ENCODE results near the gene HECTD2.
"Not testable (repeated sequence)": the region's sequence is repeated elsewhere in the genome, so short reads cannot be mapped to it uniquely, and the experiment has no call there.

Gene HECTD2

DNA sequence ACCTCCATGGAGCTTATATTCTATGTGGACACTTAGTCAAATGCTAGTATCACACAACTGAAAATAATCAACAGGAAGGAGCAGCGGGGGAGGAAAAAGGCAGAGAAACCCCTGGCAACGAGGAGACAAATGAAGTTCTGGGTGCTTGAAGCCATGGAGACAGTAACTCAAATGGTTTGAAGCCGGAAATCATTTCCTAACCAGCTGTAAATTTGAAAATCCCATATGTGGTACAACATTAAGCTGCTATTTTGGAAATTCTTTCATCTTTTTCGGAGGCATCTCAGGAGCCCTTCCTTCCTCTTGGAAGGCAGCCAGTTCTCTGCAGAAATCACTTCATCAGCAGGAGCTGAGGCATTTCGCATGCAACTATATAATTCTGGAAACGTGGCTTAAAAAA, 131.3 kb downstream of the HECTD2 start:
- DNase-seq: no peak

DNA sequence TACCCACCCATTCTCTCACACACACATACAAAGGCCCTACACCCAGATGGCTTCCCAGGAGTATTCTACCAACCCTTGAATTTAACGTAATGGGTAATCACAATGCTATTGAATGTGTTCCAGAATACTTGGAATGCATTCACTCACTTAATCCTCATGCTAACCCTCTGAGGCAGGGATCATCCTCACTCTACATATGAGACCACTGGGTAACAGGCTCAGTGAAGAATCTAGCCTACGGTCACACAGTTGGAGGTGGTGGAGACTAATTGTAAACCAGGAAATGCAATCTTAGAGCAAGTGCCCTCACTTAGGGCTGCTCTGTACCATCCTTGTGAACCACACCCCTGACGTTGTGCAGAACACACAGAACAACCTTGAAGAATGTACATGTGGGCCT, 135.2 kb downstream of the HECTD2 start:
- DNase-seq: no peak

DNA sequence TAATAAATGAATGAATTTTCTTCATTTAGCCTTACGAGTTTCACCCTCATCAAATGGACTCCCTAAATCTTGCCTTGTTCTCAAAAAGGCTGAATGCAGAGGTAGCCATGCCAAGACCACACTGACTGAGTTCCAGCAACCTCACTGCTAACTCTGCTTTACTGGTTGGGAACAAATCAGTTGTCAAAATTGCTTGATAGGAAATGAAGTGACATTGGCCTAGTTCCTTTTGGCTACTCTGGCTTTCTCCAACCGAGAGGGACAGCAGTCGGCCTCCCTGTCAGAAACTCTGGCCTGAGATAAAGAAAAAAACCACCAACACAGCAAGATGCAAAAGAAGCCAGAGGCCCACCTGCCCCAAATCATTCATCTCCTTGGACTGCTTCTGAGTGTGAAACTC, 135.7 kb downstream of the HECTD2 start:
- no peak for DNase-seq

DNA sequence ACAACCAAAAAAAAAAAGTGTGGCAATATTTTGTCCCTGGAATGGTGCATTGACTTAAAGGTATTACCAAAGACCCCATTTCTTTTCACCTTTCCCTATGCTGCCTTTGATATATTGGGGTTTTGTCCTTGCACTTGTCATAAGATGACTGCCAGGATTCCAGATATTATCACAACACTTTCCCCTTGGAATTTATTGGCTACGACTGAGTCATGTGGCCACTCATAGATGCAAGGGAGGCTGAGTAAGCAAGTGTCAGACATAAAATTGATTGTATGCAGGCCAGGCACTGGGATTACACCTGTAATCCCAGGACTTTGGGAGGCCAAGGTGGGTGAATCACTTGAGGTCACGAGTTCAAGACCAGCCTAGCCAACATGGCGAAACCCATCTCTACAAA, 139.1 kb downstream of the HECTD2 start:
- DNase-seq: no peak

DNA sequence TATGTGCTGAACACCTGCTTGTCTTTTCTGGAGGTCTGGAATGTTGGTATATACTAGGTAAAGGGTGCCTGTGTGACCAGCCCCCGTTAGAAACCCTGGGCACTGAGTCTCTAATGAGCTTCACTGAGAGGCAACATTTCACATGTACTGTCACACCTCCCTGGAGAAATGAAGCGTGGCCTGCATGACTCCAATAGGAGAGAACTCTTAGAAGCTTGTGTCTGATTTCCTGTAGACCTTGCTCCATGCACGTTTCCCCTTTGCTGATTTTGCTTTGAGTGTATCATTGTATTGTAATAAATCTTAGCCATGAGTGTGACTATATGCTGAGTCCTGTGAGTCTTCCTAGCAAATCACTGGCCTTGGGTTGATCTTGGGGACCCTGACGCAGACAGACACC, 139.9 kb downstream of the HECTD2 start:
- no peak for DNase-seq

DNA sequence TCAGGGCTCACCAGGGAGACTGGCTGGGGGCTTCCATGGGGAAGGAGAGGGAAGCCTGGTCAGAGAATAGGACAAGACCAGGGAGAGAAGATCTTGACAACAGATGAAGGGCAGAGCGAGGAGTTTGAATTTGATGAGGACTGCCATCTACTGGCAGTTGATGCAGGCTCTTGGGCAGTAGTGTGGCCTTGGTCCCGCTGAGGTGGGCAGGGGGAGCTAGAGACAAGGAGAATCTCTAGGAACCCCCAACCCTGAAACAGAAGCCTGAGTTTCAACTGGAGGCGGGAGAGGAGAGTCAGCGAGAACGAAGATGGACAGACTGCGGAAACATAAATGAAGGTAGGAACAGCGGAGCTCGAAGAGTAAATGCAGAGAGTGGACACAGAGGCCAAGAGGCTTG, 141.7 kb downstream of the HECTD2 start:
- DNase-seq: no peak

DNA sequence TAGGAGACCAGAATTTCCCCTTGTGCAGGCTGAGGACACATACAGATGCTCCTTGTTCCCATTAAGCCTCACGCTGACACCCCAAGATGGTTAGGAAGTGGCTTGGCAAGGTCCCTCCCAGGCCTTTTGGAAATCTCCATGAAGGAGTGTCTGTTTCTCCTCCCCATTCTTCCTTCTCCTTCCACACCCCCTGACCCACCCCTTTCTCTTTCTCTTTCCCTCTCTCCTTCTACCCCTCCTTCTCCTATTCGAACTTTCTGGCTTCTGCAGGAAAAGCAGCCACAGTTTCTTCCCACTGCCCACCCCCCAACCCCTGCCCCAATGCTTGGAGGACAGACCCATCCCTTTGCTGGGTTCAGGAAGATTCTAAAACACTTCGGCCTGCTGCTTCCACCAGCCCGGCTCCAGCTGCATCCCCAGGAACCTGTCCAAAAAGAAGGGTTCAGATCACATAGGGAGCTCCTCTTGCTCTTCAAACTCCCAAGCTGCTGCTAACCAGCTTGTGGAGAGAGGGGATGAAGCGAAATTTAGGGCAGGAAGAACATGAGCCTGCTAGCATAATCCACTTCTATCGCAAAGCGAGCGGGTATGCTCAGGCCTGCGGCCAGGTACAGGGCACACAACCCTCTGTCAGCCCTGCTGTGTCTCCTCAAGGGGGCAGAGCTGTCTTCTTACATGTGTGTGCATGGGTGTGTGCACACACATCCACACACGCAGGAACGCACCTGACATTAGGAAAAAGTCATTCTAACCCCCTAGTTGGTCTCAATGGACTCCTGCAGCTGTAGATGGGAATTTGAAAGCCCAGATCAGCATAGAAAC, 142.3 kb downstream of the HECTD2 start:
- no peak for DNase-seq

DNA sequence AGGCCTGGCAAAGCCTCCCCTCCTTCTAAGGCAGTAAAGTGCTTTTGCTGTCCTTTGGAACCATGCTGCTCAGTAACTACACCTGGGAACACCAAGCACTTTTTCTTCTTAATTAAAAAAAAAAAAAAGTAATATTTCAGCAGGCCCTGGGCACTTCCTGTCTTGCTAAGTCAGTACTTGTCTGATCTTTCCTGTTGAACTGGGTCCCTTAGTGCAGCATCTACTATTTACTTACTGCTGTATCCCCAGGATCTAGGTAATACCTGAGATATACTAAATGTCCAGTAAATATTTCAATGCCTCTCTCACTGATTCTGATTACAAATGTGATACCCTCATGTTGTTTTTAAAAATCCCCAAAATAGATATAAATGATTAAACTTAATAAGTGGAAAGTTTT, 145.3 kb downstream of the HECTD2 start:
- no peak for DNase-seq

DNA sequence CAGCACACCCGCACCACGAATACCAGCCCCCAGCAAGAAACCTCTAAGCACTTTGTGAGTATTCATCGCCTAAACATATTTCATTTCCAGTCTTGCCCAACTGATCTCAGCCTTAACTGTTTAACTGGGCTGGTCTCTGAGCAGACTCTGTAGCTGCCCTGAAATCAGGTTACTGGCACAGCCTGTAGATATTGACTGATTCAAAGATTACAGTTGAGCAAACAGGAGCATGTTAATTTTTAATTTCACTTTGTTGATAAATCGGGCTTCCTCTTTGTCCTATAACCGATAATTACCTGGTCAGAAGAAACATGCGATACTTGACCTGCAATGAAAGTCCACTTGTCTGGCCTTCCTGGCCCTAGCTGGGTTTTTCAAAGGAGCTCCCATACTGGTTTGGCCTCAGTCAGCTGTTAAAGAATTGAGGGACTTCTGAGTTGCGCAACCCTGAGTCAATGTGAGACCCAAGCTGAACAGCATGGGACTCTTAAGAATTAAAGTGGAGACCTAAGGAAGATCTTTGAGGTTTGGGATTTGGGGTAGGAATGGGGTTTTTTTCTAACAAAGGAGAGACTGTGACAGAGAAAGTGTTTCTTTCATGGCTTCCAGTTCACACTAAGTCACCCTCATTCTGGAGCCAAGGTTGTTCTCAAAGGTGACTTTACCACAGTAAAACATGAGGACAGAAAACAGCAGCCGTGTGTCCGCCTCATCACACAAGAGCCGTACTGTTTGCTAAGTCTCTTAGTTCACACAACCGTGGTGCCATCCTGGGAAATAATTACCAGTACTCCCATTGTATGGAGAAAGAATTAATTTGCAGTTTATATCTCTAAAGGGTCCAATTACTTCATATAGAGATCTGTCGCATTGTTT, 146.8 kb downstream of the HECTD2 start:
- no peak for DNase-seq

DNA sequence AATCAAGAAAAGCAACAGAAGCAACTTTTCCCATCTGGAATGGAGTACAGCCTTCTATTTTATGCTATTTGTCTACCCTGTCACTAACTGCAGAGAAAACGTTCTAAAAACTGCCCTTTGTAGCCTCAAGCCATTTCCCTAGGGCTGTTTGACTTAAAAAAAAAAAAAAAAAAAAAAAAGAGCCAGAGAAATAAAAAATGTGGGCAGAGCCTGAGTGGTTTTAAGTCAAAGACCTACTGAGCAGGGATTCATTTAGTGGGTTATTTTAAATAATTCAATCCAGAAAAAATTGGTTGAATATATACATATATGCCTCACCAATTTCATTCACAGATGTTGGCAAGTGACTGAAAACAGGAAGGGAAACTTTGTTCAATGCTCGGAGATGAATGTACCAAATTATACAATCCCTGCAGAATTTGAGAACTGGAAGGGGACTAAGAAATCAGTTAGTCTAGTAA, 147.5 kb downstream of the HECTD2 start:
- no peak for DNase-seq

DNA sequence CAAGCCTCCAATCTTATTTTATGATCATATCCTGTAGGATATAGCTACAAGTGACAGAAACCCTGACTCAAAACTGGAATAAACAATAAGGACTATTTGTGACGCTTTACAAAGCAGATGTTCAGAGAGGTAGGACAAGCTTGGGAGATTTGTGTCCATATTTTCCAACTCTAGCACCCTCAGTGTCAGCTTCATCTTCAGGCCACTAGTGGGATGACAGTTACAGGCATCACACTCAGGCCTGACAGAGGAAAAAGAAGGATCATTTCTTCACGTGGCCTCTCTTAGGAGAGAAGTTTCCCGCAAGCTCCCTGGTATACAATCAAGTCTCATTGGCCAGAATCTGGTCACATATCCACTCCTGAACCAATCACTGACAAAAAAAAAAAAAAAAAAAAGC, 148.3 kb downstream of the HECTD2 start:
- no peak for DNase-seq

DNA sequence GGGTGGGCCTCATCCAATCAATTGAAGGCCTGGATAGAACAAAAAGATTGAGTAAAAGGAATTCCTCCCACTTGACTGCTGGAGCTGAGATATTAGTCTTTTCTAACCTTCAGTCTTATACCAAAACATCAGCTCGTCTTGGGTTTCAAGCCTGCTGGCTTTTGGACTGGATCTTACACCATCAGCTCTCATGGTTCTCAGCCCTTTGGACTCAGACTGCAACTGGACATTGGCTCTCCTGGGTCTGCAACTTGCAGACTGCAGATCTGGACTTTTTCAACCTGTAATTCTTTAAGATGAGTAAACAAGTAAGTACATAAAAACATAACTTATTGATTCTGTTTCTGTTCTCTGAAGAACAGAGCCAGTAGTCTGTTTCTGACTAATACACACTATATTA, 149.0 kb downstream of the HECTD2 start:
- DNase-seq: no peak

DNA sequence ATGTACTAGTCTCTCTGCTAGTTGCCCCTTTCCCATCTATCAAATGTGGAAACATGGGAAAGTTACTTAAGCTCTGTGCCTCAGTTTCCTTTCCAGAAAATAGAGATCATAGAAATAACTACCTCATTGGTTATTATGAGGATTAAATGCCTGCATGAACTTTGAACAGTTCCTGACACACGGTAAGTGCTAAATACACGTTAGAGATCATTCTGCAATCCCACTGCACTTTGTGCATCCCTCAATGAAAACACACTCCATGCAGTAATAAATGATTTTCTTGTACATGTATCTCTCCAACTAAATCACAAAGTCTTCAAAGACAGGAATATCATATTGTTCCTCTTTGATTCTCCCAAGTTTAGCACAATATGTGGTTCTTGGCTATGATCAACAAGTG, 149.6 kb downstream of the HECTD2 start:
- no peak for DNase-seq

DNA sequence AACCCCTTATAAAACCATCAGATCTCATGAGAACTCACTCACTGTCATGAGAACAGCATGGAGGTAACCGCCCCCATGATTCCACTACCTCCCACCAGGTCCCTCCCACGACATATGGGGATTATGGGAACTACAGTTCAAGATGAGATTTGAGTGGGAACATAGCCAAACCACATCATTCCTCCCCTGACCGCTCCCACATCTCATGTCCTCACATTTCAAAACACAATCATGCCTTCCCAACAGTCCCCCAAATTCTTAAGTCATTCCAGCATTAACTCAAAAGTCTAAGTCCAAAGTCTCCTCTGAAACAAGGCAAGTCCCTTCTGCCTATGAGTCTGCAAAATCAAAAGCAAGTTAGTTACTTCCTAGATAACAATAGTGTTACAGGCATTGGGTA, 150.7 kb downstream of the HECTD2 start:
- DNase-seq: not testable (repeated sequence)

DNA sequence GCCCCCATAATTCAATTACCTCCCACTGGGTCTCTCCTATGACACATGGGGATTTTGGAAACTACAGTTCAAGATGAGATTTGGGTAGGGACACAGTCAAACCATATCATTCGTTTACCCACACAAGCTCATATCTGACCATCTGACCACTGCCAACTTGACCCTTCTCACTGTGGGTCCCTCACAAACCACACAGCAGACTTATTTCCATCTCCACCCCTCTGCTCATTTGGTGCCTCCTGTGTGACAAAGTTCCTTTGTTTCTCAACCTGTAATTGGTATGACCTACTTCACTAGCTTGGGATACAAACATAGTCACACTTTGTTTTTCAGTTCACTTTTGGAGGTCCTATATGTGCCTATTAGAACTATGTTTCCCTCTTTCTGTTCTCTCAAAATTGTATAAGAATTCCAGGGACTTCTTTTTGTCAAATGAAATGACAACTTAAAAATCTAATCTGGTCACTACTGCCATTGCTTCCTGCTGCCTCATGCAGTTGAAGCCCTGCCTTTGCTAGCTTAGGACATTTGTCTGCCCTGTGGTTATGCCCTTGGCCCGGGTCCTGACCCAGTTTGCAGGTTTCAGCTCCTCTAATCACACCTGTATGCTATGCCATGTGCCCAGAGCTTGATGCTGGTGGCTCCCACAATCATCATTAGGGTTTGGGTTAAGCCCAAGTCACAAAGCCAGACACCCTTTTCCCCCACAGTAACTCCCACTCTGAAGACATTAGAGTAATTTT, 152.9 kb downstream of the HECTD2 start:
- no peak for DNase-seq

DNA sequence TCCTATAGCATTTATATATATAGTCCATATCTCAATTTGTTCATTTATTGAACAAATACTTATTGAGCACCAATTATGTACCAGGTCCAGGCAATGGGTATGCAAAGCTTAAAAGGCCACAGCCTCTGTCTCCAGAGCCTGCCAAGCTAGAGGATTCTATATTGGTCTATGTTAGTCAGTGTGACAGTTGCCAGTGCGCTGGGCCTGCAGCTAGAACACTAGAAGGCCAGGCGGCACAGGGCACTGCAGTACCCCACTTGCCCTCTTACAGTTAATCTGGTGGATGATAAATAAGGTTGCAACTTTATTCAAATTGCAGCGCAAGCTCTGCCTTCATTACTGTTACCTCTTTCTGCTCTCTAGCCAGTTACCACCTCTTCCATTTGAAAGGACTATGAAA, 153.9 kb downstream of the HECTD2 start:
- no peak for DNase-seq
